ENCODE measurements around the gene SPRY2.

SPRY2 gene

DNA sequence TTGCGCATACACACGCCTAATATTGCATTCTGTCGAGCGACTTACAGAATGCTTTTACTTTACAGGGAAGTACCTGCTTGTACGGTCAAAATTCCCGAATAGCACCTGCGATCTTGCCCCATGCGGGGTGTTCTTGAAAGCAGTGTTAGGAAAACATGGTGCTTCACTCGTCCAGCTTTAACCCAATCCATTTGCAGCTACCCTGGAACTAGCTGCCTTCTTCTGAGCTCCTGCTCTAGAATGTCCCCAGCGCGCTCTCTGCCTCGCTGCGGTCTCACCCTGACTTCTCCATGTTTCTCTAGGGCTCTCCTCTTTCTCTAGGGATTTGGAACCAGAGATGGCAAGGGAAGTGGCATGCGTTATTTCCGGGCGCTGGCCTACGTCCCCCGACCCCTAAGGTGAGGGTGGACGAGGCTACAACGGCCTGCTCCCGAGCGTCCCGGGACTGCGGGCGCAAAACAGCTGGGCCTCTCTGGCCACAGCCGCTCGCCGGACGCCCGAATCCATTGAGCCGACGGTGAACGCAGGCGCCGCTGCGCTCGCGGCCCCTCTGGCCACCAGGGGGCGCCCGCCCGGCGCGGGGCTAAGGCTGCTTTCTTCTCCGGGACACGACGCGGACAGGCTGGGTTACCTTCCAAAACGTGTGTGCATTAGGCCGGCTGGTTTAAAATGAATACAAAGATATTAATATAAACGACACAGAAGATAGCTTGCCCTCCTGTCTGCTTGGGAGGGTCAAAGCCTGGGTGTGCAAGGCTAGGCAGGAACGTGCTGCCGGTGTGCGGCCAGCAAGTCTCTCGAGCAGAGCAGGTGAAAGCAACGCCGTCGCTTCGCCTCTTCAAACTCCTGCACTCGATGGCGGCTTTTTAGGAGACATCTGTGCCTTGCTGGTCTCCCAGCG, 1.8 kb upstream of the SPRY2 start:
- peak; percentile 55 for ATAC-seq
- TF ChIP-seq, protein P1, sequence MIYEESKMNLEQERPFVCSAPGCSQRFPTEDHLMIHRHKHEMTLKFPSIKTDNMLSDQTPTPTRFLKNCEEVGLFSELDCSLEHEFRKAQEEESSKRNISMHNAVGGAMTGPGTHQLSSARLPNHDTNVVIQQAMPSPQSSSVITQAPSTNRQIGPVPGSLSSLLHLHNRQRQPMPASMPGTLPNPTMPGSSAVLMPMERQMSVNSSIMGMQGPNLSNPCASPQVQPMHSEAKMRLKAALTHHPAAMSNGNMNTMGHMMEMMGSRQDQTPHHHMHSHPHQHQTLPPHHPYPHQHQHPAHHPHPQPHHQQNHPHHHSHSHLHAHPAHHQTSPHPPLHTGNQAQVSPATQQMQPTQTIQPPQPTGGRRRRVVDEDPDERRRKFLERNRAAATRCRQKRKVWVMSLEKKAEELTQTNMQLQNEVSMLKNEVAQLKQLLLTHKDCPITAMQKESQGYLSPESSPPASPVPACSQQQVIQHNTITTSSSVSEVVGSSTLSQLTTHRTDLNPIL (CRISPR knock-in tag; IDR thresholded peaks at IDR 0.05; ENCODE audit: low read depth) = no peak
- TF ChIP-seq, protein P2, sequence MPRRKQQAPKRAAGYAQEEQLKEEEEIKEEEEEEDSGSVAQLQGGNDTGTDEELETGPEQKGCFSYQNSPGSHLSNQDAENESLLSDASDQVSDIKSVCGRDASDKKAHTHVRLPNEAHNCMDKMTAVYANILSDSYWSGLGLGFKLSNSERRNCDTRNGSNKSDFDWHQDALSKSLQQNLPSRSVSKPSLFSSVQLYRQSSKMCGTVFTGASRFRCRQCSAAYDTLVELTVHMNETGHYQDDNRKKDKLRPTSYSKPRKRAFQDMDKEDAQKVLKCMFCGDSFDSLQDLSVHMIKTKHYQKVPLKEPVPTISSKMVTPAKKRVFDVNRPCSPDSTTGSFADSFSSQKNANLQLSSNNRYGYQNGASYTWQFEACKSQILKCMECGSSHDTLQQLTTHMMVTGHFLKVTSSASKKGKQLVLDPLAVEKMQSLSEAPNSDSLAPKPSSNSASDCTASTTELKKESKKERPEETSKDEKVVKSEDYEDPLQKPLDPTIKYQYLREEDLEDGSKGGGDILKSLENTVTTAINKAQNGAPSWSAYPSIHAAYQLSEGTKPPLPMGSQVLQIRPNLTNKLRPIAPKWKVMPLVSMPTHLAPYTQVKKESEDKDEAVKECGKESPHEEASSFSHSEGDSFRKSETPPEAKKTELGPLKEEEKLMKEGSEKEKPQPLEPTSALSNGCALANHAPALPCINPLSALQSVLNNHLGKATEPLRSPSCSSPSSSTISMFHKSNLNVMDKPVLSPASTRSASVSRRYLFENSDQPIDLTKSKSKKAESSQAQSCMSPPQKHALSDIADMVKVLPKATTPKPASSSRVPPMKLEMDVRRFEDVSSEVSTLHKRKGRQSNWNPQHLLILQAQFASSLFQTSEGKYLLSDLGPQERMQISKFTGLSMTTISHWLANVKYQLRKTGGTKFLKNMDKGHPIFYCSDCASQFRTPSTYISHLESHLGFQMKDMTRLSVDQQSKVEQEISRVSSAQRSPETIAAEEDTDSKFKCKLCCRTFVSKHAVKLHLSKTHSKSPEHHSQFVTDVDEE (CRISPR knock-in tag; IDR thresholded peaks at IDR 0.05) = 0 out of 2 replicates have a peak, but pooled peaks have one; percentile 41

- peak; percentile 9 for ATAC-seq
- TF ChIP-seq ZFP3 (CRISPR knock-in tag; IDR thresholded peaks at IDR 0.05) (no peak), ZNF70 (CRISPR knock-in tag; IDR thresholded peaks at IDR 0.05) (no peak), TOX (CRISPR knock-in tag; IDR thresholded peaks at IDR 0.05; ENCODE audit: borderline replicate concordance) (no peak), CSRNP3 (CRISPR knock-in tag; IDR thresholded peaks at IDR 0.05) (no peak), CSDC2 (CRISPR knock-in tag; IDR thresholded peaks at IDR 0.05) (no peak), BACH2 (CRISPR knock-in tag; IDR thresholded peaks at IDR 0.05; ENCODE audit: borderline replicate concordance) (no peak), ARNTL (CRISPR knock-in tag; IDR thresholded peaks at IDR 0.05; ENCODE audit: borderline replicate concordance, low read depth) (no peak)
- TF ChIP-seq, protein P3, sequence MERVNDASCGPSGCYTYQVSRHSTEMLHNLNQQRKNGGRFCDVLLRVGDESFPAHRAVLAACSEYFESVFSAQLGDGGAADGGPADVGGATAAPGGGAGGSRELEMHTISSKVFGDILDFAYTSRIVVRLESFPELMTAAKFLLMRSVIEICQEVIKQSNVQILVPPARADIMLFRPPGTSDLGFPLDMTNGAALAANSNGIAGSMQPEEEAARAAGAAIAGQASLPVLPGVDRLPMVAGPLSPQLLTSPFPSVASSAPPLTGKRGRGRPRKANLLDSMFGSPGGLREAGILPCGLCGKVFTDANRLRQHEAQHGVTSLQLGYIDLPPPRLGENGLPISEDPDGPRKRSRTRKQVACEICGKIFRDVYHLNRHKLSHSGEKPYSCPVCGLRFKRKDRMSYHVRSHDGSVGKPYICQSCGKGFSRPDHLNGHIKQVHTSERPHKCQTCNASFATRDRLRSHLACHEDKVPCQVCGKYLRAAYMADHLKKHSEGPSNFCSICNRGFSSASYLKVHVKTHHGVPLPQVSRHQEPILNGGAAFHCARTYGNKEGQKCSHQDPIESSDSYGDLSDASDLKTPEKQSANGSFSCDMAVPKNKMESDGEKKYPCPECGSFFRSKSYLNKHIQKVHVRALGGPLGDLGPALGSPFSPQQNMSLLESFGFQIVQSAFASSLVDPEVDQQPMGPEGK (CRISPR knock-in tag; IDR thresholded peaks at IDR 0.05; ENCODE audit: borderline replicate concordance) = no peak
Measured at GRCh38 chr13:80341756-80342370, 937 bp upstream of the SPRY2 start.

GRCh38 chr13:80340651-80341100, 250 bp downstream of the SPRY2 start:
- no peak; the same call in 2 of the 3 replicates for ATAC-seq
- TF ChIP-seq BACH2 (CRISPR knock-in tag; IDR thresholded peaks at IDR 0.05; ENCODE audit: borderline replicate concordance) (no peak), ZNF8 (CRISPR knock-in tag; IDR thresholded peaks at IDR 0.05) (no peak), SNAI2 (CRISPR knock-in tag; IDR thresholded peaks at IDR 0.05) (no peak), GLIS3 (CRISPR knock-in tag; IDR thresholded peaks at IDR 0.05) (no peak), TOX (CRISPR knock-in tag; IDR thresholded peaks at IDR 0.05; ENCODE audit: borderline replicate concordance) (no peak), RARB (CRISPR knock-in tag; IDR thresholded peaks at IDR 0.05) (no peak), ZFP30 (CRISPR knock-in tag; IDR thresholded peaks at IDR 0.05) (no peak), CSDC2 (CRISPR knock-in tag; IDR thresholded peaks at IDR 0.05) (no peak), ZC3H10 (CRISPR knock-in tag; IDR thresholded peaks at IDR 0.05) (no peak), CSRNP3 (CRISPR knock-in tag; IDR thresholded peaks at IDR 0.05) (no peak), ZFP3 (CRISPR knock-in tag; IDR thresholded peaks at IDR 0.05) (no peak), OSR1 (CRISPR knock-in tag; IDR thresholded peaks at IDR 0.05) (no peak), ARNTL (CRISPR knock-in tag; IDR thresholded peaks at IDR 0.05; ENCODE audit: borderline replicate concordance, low read depth) (no peak), PPARA (CRISPR knock-in tag; IDR thresholded peaks at IDR 0.05; ENCODE audit: borderline replicate concordance) (no peak), ZNF70 (CRISPR knock-in tag; IDR thresholded peaks at IDR 0.05) (no peak), ESRRG (CRISPR knock-in tag; IDR thresholded peaks at IDR 0.05) (no peak), ISL1 (CRISPR knock-in tag; IDR thresholded peaks at IDR 0.05) (no peak)
- TF ChIP-seq, protein P1 (CRISPR knock-in tag; IDR thresholded peaks at IDR 0.05; ENCODE audit: low read depth) = no peak
- TF ChIP-seq, protein P2 (CRISPR knock-in tag; IDR thresholded peaks at IDR 0.05) = no peak
